Activated T-helper 1 cell treated with anti-CD3 and anti-CD28 coated beads, Interleukin-12 subunit alpha, Interleukin-12 subunit beta, Interleukin-2, Interleukin-4 antibody, amounts not matched to agents 30 ng/mL and 10 ng/mL and 1 ng/mL, durations not matched to agents 14 hours and 24 hours and 36 hours (primary cell): ENCODE measurements around the gene ZSWIM1. TPM values are rescaled to one million over a fixed set of nuclear protein-coding genes. Genes with fewer than 3 reads are reported as not detected.
A peak's percentile ranks its signal among the peaks of the same experiment; 100 is the strongest.
"Not testable (repeated sequence)": the region's sequence is repeated elsewhere in the genome, so short reads cannot be mapped to it uniquely, and the experiment has no call there.

Source experiments
- DNase-seq: peaks from one replicate; pipeline ENCODE4 v3.0.0; 2021; ENCODE audit warnings: low spot score
- H3K27ac Mint-ChIP-seq: one replicate; pipeline ENCODE4 v1.8.0; 2021; ENCODE audit warnings: mild to moderate bottlenecking, mixed read lengths
- H3K27me3 Mint-ChIP-seq: one replicate; pipeline ENCODE4 v1.8.0; 2022; ENCODE audit warnings: mild to moderate bottlenecking, moderate library complexity, mixed read lengths; ENCODE audit not compliant: insufficient read depth
- H3K36me3 Mint-ChIP-seq: one replicate; pipeline ENCODE4 v1.8.0; 2021; ENCODE audit warnings: low read depth, mixed read lengths
- H3K4me1 Mint-ChIP-seq: one replicate; pipeline ENCODE4 v1.8.0; 2021; ENCODE audit warnings: low read depth, mixed read lengths
- H3K4me3 Mint-ChIP-seq: one replicate; pipeline ENCODE4 v1.8.0; 2021; ENCODE audit warnings: mild to moderate bottlenecking, moderate library complexity, mixed read lengths
- H3K9me3 Mint-ChIP-seq: one replicate; pipeline ENCODE4 v1.8.0; 2021; ENCODE audit warnings: mixed read lengths
- intact Hi-C: fragments of 100-400 bp; cut with micrococcal nuclease; formaldehyde crosslinking; loops from one replicate; pipeline ENCODE4 v1.15.1; 2024
- total RNA-seq: library from RNA; stranded (reverse); gene quantifications from 2 replicates; pipeline ENCODE4 v1.2.3, GENCODE V29; 2022

ZSWIM1 gene
- total RNA-seq, 1 donor from 2014 or later = 7.5 TPM

DNA sequence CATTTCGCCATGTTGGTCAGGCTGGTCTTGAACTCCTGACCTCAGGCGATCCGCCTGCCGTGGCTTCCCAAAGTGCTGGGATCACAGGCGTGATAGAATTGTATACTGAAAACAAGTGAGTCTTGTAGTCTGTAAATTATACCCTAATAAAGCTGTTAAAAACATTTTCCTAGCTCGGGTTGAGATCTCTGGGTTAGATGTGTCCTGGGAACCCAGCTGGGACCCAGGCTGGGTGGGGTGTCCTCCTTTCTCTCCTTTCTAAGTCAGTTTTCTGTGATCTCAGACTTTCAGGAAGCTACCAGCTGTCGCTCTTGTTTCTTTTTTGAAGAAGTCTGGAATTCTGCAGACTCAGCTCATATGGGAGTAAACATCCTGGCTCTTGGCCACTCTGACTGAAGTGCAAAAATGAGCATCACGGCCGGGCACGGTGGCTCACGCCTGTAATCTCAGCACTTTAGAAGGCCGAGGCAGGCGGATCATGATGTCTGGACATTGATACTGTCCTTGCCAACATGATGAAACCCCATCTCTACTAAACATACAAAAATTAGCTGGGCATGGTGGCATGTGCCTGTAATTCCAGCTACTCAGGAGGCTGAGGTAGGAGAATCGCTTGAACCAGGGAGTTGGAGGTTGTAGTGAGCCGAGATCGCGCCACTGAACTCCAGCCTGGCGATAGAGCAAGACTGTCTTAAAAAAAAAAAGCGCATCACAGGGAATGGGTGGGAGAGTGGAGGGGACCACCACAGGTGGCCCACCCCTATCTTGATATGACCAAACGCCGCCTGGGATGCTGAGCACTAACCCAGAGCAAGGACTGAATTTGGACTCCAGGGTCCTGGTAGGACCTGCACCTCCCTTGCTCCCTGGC is 43.6 kb downstream of the ZSWIM1 start:
- H3K4me3 Mint-ChIP-seq = no peak overlapping the region
- peaks cover 5% of the 10 kb centered on the region for H3K4me1 Mint-ChIP-seq
- H3K27ac Mint-ChIP-seq = no peak overlapping the region
- no peak for DNase-seq
- intact Hi-C loops = no loop called here
- H3K9me3 Mint-ChIP-seq = no peaks in the 10 kb centered on the region
- peaks cover 25% of the 10 kb centered on the region for H3K27me3 Mint-ChIP-seq
- no peaks in the 10 kb centered on the region for H3K36me3 Mint-ChIP-seq

DNA sequence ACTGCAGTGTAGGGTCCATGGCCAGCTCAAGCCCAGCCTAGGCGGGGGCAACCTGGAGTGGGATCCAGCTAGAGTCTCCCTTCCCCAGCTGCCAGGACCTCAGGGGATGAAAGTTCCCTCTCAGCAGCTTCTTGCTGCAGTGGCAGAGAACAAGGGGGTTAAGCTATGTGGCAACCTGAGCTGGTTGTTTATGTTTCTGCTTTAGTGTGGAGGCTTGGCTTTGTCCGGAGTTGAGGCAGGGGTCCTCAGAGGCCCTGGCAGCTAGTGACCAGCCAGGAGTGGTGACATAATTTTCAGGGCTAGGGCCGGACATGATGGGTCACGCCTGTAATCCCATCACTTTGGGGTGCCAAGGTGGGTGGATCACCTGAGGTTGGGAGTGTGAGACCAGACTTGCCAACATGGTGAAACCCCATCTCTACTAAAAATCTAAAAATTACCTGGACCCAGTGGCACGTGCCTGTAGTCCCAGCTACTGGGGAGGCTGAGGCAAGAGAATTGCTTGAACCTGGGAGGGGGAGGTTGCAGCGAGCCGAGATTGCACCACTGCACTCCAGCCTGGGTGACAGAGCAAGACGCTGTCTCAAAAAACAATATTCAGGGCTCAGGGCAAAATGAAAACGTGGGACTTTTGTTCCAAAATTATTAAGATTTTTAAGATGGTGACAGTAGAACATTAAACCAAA is 44.9 kb downstream of the ZSWIM1 start:
- Mint-ChIP-seq H3K4me3 (no peak overlapping the region), H3K27me3 (peaks cover 16% of the 10 kb centered on the region), H3K27ac (no peak overlapping the region), H3K9me3 (no peaks in the 10 kb centered on the region), H3K36me3 (no peaks in the 10 kb centered on the region), H3K4me1 (peaks cover 5% of the 10 kb centered on the region)
- intact Hi-C loops = no loop called here
- no peak for DNase-seq

DNA sequence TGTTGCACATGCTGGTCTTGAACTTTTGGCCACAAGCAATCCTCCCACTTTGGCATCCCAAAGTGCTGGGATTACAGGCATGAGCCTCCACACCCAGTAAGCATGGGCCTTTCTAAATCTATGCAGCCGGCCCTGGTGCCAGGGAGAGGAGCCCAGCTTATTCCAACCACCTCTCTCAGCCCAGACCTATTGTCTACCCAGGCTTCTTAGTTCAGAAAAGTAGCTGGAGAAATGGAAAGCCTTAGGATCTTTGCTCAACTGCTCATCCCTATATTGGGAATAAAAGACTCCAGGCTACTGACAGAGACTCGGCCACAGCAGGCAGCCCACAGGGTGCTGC is 45.7 kb downstream of the ZSWIM1 start:
- no peaks in the 10 kb centered on the region for H3K36me3 Mint-ChIP-seq
- no peak for DNase-seq
- no peak overlapping the region for H3K27ac Mint-ChIP-seq
- intact Hi-C loops = no loop called here
- H3K4me1 Mint-ChIP-seq = peaks cover 3% of the 10 kb centered on the region
- H3K9me3 Mint-ChIP-seq = no peaks in the 10 kb centered on the region
- peaks cover 14% of the 10 kb centered on the region for H3K27me3 Mint-ChIP-seq
- H3K4me3 Mint-ChIP-seq = no peak overlapping the region

DNA sequence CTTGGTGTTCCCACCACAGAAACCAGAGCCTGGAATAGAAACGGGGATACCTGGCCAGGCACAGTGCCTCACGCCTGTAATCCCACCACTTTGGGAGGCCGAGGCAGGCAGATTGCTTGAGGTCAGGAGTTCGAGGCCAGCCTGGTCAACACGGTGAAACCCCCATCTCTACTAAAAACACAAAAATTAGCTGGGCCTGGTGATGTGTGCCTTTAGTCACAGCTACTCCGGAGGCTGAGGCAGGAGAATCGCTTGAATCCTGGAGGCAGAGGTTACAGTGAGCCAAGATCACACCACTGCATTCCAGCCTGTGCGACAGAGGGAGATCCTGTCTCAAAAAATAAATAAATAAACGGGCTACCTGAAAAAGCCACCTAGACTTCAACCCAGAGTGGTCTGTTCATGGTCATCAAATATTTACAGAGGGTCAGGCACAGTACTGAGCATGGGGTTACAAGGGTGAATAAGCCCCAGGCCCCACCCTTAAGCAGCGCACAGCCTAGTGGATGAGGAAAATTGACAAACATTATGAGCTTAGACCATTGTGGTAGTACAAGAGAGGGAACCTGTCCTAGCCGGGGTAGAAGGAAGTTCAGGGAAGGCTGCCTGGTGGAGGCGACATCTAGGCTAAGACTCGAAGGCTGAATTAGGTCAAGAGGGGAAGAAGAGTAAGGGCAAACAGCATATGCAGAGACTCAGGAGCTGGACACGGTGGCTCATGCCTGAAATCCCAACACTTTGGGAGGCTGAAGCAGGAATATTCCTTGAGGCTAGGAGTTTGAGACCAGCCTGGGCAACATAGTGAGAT is 46.2 kb downstream of the ZSWIM1 start:
- H3K27ac Mint-ChIP-seq = no peak overlapping the region
- H3K27me3 Mint-ChIP-seq = peaks cover 12% of the 10 kb centered on the region
- H3K4me1 Mint-ChIP-seq = no peaks in the 10 kb centered on the region
- H3K9me3 Mint-ChIP-seq = no peaks in the 10 kb centered on the region
- H3K4me3 Mint-ChIP-seq = no peak overlapping the region
- DNase-seq = no peak
- intact Hi-C loops = no loop called here
- H3K36me3 Mint-ChIP-seq = no peaks in the 10 kb centered on the region

DNA sequence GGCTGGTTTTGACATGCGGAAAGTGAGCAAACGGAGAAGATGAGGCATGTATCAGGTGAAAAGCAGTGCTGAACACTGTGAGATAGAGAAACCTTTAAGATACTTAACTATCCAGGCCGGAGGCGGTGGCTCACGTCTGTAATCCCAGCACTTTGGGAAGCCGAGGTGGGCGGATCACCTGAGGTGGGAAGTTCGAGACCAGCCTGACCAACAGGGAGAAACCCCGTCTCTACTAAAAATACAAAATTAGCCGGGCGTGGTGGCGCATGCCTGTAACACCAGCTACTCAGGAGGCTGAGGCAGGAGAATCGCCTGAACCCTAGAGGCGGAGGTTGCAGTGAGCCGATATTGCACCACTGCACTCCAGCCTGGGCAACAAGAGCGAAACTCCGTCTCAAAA is 50.7 kb downstream of the ZSWIM1 start:
- not testable (repeated sequence) for H3K4me3 Mint-ChIP-seq, DNase-seq, H3K27ac Mint-ChIP-seq, H3K36me3 Mint-ChIP-seq, H3K9me3 Mint-ChIP-seq, H3K27me3 Mint-ChIP-seq
- peaks cover 13% of the 10 kb centered on the region for H3K4me1 Mint-ChIP-seq
- intact Hi-C loops = loop anchor here (10.0 kb wide), 1 partner anchor 967 kb away; the partner anchor contains the start of genes STK4 and TOMM34

DNA sequence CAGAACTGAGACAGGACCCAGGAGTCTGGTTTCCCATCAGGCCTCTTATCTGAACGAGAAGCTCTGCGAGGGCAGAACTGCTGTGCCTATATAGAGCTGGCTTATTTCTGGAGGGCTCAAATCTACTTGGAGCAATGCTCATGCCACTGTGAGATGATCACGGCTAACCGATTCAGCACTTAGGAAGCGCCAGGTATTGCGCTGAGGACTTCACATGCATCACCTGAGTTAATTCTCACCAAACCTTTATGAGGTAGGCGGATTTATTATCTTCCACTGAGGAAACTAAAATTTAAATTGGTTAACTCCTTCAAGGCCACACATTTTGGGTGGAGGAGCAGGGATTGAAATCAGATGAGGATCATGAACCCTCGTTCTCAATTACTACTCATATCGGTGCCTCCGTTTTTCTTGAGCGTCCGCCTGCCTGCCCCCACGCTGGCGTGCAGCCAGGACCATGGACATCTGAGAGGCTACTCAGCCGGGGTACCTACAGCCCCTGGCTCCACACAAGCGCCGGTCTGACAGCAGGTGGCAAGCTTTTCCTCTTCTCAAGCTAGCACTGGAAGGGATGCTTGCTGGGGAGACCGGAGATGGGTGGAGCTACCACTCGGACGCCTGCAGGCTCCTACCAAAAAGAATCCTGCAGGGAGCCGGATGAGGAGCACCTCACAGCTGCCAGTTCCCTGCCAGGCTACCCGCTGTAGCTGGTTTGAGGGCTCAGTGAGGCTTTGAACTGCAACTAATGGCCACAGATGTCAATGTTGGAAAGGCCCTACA is 52.4 kb downstream of the ZSWIM1 start:
- peaks cover 2% of the 10 kb centered on the region for H3K27me3 Mint-ChIP-seq
- peaks cover 21% of the 10 kb centered on the region for H3K4me1 Mint-ChIP-seq
- peak overlapping the region; percentile 99 for H3K4me3 Mint-ChIP-seq
- DNase-seq = peak; percentile 62
- peaks cover 14% of the 10 kb centered on the region for H3K36me3 Mint-ChIP-seq
- H3K27ac Mint-ChIP-seq = peak overlapping the region; percentile 98
- H3K9me3 Mint-ChIP-seq = no peaks in the 10 kb centered on the region
- intact Hi-C loops = loop anchor here (1.0 to 10.0 kb wide), 2 partner anchors 30 to 969 kb away; partner anchors contain the start of genes STK4 and TOMM34

DNA sequence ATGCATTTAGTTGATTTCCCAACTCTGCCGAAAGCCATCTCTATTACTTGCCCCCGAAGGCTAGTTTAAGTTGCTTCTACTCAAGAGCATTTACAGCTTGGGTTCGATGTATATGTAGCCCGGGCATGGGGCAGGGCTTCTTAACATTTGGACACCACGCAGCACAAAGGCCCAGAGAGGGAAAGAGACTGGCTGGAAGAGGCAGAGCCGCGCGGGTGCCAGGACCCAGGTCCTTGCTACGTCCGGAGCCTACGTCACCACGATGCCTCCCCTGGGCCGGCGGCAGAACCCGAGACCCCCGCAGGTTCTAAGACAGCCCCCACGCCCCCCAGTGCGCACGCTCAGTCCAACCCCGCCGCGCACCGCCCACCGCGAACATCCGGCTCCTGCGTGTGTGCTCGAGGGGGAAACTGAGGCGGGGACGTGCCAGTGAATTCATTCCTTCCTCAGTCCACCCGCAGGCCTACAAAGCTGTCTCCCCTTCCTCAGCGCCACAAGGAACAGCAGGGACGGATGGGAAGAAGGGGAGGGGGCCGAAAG is 53.1 kb downstream of the ZSWIM1 start:
- DNase-seq = no peak
- Mint-ChIP-seq H3K27ac (peak overlapping the region; percentile 98), H3K4me1 (peaks cover 23% of the 10 kb centered on the region), H3K4me3 (peak overlapping the region; percentile 99), H3K9me3 (no peaks in the 10 kb centered on the region), H3K36me3 (peaks cover 17% of the 10 kb centered on the region), H3K27me3 (peaks cover under 1% of the 10 kb centered on the region)
- intact Hi-C loops = loop anchor here (10.0 kb wide), 1 partner anchor 969 kb away; the partner anchor contains the start of genes STK4 and TOMM34

Other genes starting within 250 kb of the ZSWIM1 start
- not detected in 2 replicates for gene WFDC9, start 249.9 kb upstream of the ZSWIM1 start, total RNA-seq
- not detected in 2 replicates for gene WFDC11, start 211.0 kb upstream of the ZSWIM1 start, total RNA-seq
- gene WFDC13, start 179.2 kb upstream of the ZSWIM1 start, total RNA-seq = not detected in 2 replicates
- not detected in 2 replicates for gene WFDC10B, start 176.2 kb upstream of the ZSWIM1 start, total RNA-seq
- gene SPINT4, start 158.9 kb upstream of the ZSWIM1 start, total RNA-seq = not detected in 2 replicates
- not detected in 2 replicates for gene WFDC3, start 89.3 kb upstream of the ZSWIM1 start, total RNA-seq
- gene DNTTIP1, start 89.3 kb upstream of the ZSWIM1 start, total RNA-seq = 35.6 and 40.1 TPM in 2 replicates
- 114 and 118 TPM in 2 replicates for gene UBE2C, start 68.6 kb upstream of the ZSWIM1 start, total RNA-seq
- not detected in 2 replicates for gene TNNC2, start 53.9 kb upstream of the ZSWIM1 start, total RNA-seq
- 0.75 and 1.1 TPM in 2 replicates for gene SNX21, start 47.4 kb upstream of the ZSWIM1 start, total RNA-seq
- 26.5 and 27.2 TPM in 2 replicates for gene ACOT8, start 23.8 kb upstream of the ZSWIM1 start, total RNA-seq
- 5.8 and 6.2 TPM in 2 replicates for gene ZSWIM3, start 23.6 kb upstream of the ZSWIM1 start, total RNA-seq
- gene SPATA25, start 6.4 kb downstream of the ZSWIM1 start, total RNA-seq = 0.59 and 1.1 TPM in 2 replicates
- 1.9 and 3.4 TPM in 2 replicates for gene NEURL2, start 10.0 kb downstream of the ZSWIM1 start, total RNA-seq
- gene CTSA, start 10.1 kb downstream of the ZSWIM1 start, total RNA-seq = 43.0 and 46.9 TPM in 2 replicates
- 1.5 and 1.9 TPM in 2 replicates for gene PLTP, start 30.9 kb downstream of the ZSWIM1 start, total RNA-seq
- gene PCIF1, start 53.5 kb downstream of the ZSWIM1 start, total RNA-seq = 27.9 and 28.5 TPM in 2 replicates
- gene ZNF335, start 91.0 kb downstream of the ZSWIM1 start, total RNA-seq = 38.3 and 40.9 TPM in 2 replicates
- 0.08 TPM in 1 of 2 replicates, not detected in the other for gene MMP9, start 127.7 kb downstream of the ZSWIM1 start, total RNA-seq
- gene SLC12A5, start 148.0 kb downstream of the ZSWIM1 start, total RNA-seq = 0.42 TPM in 1 of 2 replicates, not detected in the other
- gene NCOA5, start 208.7 kb downstream of the ZSWIM1 start, total RNA-seq = 30.4 and 32.9 TPM in 2 replicates
- gene CD40, start 237.1 kb downstream of the ZSWIM1 start, total RNA-seq = 2.0 TPM in 2 replicates